OCI-LY7 (cell line): ENCODE data around the gene RNASEH1. TPM values are rescaled to one million over a fixed set of nuclear protein-coding genes. Genes with fewer than 3 reads are reported as not detected.

Experiments
- BruUV-seq: library from RNA; stranded (reverse); fragments of 400-500 nt; replicated peaks from 2 replicates; lab custom pipeline; 2021; lab: Mats Ljungman, UMichigan
- CTCF ChIA-PET: fragments of 300-600 bp; sonication (Branson Sonifier 250); formaldehyde crosslinking; loops from one replicate; lab custom pipeline; 2022; ENCODE audit warnings: antibody characterized with exemption; ENCODE audit not compliant: unreplicated experiment; lab: Charles Lee
- POLR2A ChIA-PET: fragments of 300-600 bp; sonication (Branson Sonifier 250); formaldehyde crosslinking; loops from one replicate; lab custom pipeline; 2022; ENCODE audit warnings: antibody characterized with exemption; lab: Charles Lee
- DNase-seq: peaks from one replicate; pipeline ENCODE4 v3.0.0-alpha.2; 2015; ENCODE audit warnings: low spot score
- H2AFZ ChIP-seq: fragments of 200-600 bp; sonication (generic), shearing (Covaris generic); 2 replicates; pipeline ENCODE4 v1.6.1; 2014; ENCODE audit warnings: mild to moderate bottlenecking, antibody characterized with exemption, low read length, moderate library complexity
- H3K27ac ChIP-seq: fragments of 200-600 bp; sonication (generic); 2 replicates; pipeline ENCODE4 v1.5.1; 2014; ENCODE audit warnings: mixed run types, low read depth, mild to moderate bottlenecking, moderate library complexity, low read length, inconsistent platforms; ENCODE audit not compliant: poor library complexity, severe bottlenecking
- H3K36me3 ChIP-seq: fragments of 200-600 bp; sonication (generic); 2 replicates; pipeline ENCODE4 v1.6.1; 2014; ENCODE audit warnings: mild to moderate bottlenecking, antibody characterized with exemption, low read length, moderate library complexity, mixed read lengths; ENCODE audit not compliant: insufficient read depth
- H3K4me1 ChIP-seq: fragments of 200-600 bp; sonication (generic); 2 replicates; pipeline ENCODE4 v1.5.1; 2014; ENCODE audit warnings: mild to moderate bottlenecking, low read length; ENCODE audit not compliant: insufficient read depth, poor library complexity, severe bottlenecking
- H3K4me2 ChIP-seq: fragments of 200-600 bp; sonication (generic); 2 replicates; pipeline ENCODE4 v1.6.1; 2014; ENCODE audit warnings: mild to moderate bottlenecking, low read length
- H3K4me3 ChIP-seq: fragments of 200-600 bp; sonication (generic); 2 replicates; pipeline ENCODE4 v1.5.1; 2014; ENCODE audit warnings: mild to moderate bottlenecking, low read depth, low read length; ENCODE audit not compliant: poor library complexity, severe bottlenecking
- H3K79me2 ChIP-seq: fragments of 200-600 bp; sonication (generic); 2 replicates; pipeline ENCODE4 v1.6.1; 2016; ENCODE audit warnings: low read depth, mild to moderate bottlenecking, low read length, moderate library complexity, mixed read lengths; ENCODE audit not compliant: insufficient read depth
- H3K9me2 ChIP-seq: fragments of 200-600 bp; sonication (generic); 2 replicates; pipeline ENCODE4 v1.6.1; 2016; ENCODE audit warnings: mild to moderate bottlenecking, low read length, mixed read lengths; ENCODE audit not compliant: insufficient read depth
- H3K9me3 ChIP-seq: fragments of 200-600 bp; sonication (generic); 2 replicates; pipeline ENCODE4 v1.6.1; 2014; ENCODE audit warnings: mild to moderate bottlenecking, mixed run types, low read length, mixed read lengths
- H4K20me1 ChIP-seq: fragments of 200-600 bp; sonication (generic); 2 replicates; pipeline ENCODE4 v1.6.1; 2014; ENCODE audit warnings: mild to moderate bottlenecking, antibody characterized with exemption, low read length, moderate library complexity, mixed read lengths; ENCODE audit not compliant: insufficient read depth
- EZH2phosphoT487 ChIP-seq: fragments of 200-600 bp; sonication (generic); IDR thresholded peaks from 2 replicates; pipeline ENCODE4 v1.6.1; 2018; ENCODE audit warnings: low read depth, borderline replicate concordance, mild to moderate bottlenecking, mixed run types, antibody characterized with exemption, low read length, moderate library complexity, mixed read lengths
- intact Hi-C: fragments of 100-400 bp; cut with micrococcal nuclease; formaldehyde crosslinking; loops from one replicate; pipeline ENCODE4 v1.10.0; 2022; ENCODE audit not compliant: unreplicated experiment
- total RNA-seq, 2 experiments: library from RNA; depleted of rRNA in 1 of 2; stranded (reverse); fragments of >200 nt in 1 of 2; shearing (Covaris generic) in 1 of 2; gene quantifications; 2 replicates each; pipeline ENCODE4 v1.2.3, GENCODE V29; 2014 to 2022
- TF ChIP-seq, protein P1 (sequence below): fragments of 200-600 bp; sonication (generic); conservative IDR thresholded peaks from 2 replicates; pipeline ENCODE4 v1.5.1; 2014; ENCODE audit warnings: mild to moderate bottlenecking, antibody characterized with exemption, low read length, moderate library complexity, mixed read lengths

RNASEH1 gene
- total RNA-seq, 2 experiments from 2014 or later, result 35.7 to 48.2 TPM

DNA sequence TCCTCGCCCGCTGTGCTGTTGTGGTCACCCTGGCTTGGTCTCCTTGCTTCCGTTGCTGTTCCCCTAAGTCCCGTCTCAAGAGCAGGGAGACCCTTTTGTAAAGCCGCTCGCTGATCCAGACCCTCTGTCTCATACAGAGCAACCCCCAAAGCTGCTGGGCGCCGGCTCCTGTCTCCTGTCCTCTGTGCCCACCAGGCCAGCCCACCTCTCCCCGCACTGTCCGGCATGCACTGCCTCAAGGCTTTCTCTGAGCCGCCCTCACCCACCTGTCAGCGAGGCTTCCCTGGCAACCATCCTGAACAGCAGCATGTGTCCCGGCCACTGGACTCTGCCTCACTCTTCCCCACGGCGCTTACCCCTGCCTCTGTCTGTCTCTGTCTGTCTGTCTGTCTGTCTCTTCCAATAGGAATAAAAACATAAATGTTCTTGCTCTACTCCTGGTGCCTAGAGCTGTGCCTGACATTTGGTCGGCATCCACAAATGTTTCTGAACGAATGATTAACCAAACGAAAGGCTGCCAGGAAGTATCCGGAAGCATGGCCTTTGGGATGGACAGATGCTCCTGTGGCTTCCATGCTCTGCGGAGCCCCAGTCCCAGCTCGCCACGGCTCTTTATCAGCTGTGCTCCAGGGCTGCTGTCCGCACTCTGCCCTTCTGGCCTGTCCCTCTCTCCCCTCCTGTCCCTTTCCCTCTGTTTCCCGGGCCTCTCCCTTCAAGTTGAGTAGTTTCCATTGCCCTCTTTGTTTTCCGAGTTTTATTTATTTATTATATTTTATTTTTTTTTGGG lies 44.6 kb upstream of the RNASEH1 start:
- no peak for DNase-seq
- BruUV-seq, result no TSS peak
- ChIA-PET POLR2A (interaction anchor here (1.0 to 1.5 kb wide), 2 partner anchors 16 to 24 kb away, joined by 3 read pairs; no protein-coding TSS in a partner anchor), CTCF (no interaction called here)
- H3K4me3 ChIP-seq, result no peak overlapping the region
- H4K20me1 ChIP-seq, result no peaks in the 10 kb centered on the region
- peaks cover 9% of the 10 kb centered on the region; the same call in 1 of the 2 replicates for H3K9me3 ChIP-seq
- no peak for TF ChIP-seq EZH2phosphoT487
- TF ChIP-seq, protein P1, sequence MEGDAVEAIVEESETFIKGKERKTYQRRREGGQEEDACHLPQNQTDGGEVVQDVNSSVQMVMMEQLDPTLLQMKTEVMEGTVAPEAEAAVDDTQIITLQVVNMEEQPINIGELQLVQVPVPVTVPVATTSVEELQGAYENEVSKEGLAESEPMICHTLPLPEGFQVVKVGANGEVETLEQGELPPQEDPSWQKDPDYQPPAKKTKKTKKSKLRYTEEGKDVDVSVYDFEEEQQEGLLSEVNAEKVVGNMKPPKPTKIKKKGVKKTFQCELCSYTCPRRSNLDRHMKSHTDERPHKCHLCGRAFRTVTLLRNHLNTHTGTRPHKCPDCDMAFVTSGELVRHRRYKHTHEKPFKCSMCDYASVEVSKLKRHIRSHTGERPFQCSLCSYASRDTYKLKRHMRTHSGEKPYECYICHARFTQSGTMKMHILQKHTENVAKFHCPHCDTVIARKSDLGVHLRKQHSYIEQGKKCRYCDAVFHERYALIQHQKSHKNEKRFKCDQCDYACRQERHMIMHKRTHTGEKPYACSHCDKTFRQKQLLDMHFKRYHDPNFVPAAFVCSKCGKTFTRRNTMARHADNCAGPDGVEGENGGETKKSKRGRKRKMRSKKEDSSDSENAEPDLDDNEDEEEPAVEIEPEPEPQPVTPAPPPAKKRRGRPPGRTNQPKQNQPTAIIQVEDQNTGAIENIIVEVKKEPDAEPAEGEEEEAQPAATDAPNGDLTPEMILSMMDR, result no peak
- H3K9me2 ChIP-seq, result no peaks in the 10 kb centered on the region
- no peak overlapping the region for H2AFZ ChIP-seq
- H3K4me1 ChIP-seq, result peaks cover 13% of the 10 kb centered on the region
- H3K4me2 ChIP-seq, result no peak overlapping the region
- no peaks in the 10 kb centered on the region for H3K79me2 ChIP-seq
- H3K36me3 ChIP-seq, result no peaks in the 10 kb centered on the region
- H3K27ac ChIP-seq, result no peak overlapping the region
- intact Hi-C loops, result no loop called here

DNA sequence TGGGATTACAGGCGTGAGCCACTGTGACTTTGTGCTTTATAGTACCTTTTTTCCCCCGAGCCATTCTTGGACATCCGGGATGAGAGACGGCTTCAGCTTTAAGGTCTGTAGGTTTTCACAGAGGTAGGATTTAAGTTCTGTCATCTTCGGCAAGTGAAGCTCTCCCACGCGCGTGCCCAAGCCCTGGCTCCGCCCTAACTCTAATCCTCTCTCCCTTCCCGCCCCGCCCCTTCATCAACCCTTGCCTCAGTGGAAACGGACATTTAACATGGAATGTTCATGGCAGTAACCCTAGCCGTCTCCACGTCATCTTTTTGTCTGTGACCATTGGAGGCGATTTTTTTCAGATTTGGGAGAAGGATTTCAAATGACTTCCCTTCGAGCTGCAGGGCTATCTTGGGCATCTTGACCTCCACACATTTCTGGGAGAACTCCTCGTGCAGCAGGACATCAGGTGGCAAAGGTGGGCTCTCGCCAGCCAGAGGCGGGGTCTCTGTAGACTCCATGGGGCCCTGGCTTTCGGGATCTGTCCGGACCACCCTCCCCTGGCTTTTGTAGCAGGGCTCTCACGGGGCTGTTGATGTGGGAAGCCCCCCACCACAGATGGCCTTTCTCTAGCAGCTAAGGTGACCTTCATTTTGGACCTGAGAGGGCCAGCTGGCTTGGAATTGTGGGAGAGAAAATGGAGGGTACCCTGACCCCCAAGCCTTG lies 43.6 kb upstream of the RNASEH1 start:
- H3K9me3 ChIP-seq, result peaks cover 9% of the 10 kb centered on the region; the same call in 1 of the 2 replicates
- no peak for DNase-seq
- no peaks in the 10 kb centered on the region for H4K20me1 ChIP-seq
- POLR2A ChIA-PET, result interaction anchor here (0.6 to 1.5 kb wide), 4 partner anchors 8 to 23 kb away, joined by 3 to 4 read pairs (median 3); no protein-coding TSS in a partner anchor
- CTCF ChIA-PET, result no interaction called here
- H3K4me2 ChIP-seq, result no peak overlapping the region
- no peaks in the 10 kb centered on the region for H3K36me3 ChIP-seq
- no peak for TF ChIP-seq EZH2phosphoT487
- TF ChIP-seq, protein P1, result no peak
- H3K27ac ChIP-seq, result no peak overlapping the region
- H3K4me3 ChIP-seq, result no peak overlapping the region
- no TSS peak for BruUV-seq
- no peaks in the 10 kb centered on the region for H3K9me2 ChIP-seq
- intact Hi-C loops, result no loop called here
- H2AFZ ChIP-seq, result no peak overlapping the region
- H3K4me1 ChIP-seq, result peaks cover 12% of the 10 kb centered on the region
- no peaks in the 10 kb centered on the region for H3K79me2 ChIP-seq
